GM13976 (cell line): ENCODE results near the gene JARID2.

Experiments
- DNase-seq: peaks from one replicate; pipeline ENCODE4 v3.0.0; 2012; ENCODE audit warnings: low spot score
- CTCF ChIP-seq: IDR thresholded peaks from 2 replicates; pipeline ENCODE4 v1.5.1; 2012; ENCODE audit warnings: borderline replicate concordance, mild to moderate bottlenecking; ENCODE audit not compliant: insufficient read depth; ENCODE audit errors: extremely low read depth, missing control alignments, control extremely low read depth
- in situ Hi-C: fragments of 300-500 bp; cut with MboI; formaldehyde crosslinking; loops from one replicate; pipeline ENCODE4 v1.12.0; 2022; ENCODE audit warnings: low sequenced_read_pairs, mixed read lengths, inconsistent platforms; ENCODE audit not compliant: unreplicated experiment

Gene JARID2

DNA sequence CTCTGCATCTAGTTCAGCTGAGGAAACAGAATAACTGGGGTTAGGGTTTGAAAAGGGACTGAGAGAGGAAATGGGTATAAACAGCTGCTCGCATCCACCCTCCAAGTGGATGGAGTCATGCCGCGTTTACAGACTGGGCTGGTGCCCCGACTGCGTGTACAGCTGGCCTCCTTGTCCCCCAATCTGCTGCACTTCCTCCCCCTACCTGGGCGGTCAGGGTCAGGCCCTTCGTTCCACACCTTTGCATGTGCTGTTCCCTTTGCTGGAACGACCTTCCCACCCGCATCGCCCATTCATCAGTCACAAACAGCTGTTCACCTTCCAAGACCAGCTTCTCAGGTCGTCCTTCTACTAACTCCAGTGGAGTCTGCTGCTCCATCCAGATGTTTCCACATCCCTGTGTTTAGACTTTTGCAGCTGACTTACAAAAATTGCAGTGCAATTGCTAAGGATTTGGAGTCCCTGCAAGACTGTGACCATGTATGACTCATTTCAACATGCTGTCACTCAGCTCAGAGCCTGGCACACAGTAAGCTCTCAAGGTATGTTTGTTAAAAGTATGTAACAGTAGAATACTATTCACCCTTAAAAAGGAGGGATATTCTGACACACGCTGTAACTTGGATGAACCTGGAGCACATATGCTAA lies 287.6 kb downstream of the JARID2 start:
- no peak for TF ChIP-seq CTCF
- DNase-seq = no peak
- in situ Hi-C loops = no loop called here

DNA sequence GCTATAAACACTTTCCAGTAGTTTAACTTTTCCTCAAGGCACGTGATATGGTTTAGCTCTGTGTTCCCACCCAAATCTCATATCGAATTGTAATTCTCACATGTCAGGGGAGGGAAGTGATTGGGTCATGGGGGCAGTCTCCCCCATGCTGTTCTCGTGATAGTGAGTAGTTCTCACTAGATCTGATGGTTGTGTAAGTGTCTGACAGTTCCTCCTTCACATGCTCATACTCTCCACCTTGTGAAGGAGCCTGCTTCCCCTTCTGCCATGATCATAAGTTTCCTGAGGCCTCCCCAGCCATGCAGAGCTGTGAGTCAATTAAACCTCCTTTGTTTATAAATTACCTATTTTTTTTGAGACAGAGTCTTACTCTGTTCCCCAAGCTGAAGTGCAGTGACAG lies 289.1 kb downstream of the JARID2 start:
- in situ Hi-C loops = no loop called here
- DNase-seq = no peak
- TF ChIP-seq CTCF = no peak

DNA sequence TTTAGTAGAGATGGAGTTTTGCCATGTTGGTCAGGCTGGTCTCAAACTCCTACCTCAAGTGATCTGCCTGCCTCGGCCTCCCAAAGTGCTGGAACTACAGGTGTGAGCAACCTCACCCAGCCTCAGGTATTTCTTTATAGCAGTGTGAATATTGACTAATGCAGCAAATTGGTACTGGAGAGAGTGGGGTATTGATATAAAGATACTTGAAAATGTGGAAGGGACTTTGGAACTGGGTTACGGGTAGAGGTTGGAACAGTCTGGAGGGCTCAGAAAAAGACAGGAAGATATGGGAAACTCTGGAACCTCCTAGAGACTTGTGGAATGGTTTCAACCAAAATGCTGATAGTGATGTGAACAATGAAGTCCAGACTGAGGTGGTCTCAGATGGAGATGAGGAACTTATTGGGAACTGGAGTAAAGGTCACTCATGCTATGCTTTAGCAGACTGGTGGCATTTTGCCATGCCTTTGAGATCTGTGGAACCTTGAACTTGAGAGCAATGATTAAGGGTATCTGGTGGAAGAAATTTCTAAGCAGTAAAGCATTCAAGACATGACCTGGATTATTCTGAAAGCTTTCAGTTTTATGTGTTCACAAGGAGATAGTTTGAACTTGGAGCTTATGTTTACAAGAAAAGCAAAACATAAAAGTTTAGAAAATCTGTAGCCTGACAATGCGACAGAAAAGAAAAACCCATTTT lies 289.8 kb downstream of the JARID2 start:
- in situ Hi-C loops = no loop called here

GRCh38 chr6:15536198-15536955 lies 290.5 kb downstream of the JARID2 start:
- no peak for TF ChIP-seq CTCF
- DNase-seq = no peak
- in situ Hi-C loops = no loop called here

More for the DNA sequence above, 289.8 kb downstream of the JARID2 start:
- DNase-seq = no peak
- no peak for TF ChIP-seq CTCF

DNA sequence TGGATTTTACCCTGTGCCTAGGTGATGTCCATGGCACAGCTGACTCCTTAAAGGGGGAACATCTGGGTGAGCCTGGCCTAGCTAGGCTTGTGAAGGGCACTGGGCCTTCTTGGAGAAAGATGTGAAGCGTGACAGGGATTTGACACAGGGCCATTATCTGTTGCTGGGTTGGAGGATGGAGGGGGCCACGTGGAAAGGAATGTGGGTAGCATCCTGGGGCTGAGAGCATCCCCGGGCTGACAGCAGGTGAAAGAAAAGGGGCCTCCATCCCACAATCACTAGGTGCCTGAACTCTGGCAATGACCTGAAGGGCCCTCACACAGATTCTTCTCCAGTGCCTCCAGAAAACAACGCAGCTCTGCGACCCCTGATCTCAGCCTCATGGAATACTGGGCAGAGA lies 292.2 kb downstream of the JARID2 start:
- DNase-seq = no peak
- in situ Hi-C loops = no loop called here
- TF ChIP-seq CTCF = no peak

DNA sequence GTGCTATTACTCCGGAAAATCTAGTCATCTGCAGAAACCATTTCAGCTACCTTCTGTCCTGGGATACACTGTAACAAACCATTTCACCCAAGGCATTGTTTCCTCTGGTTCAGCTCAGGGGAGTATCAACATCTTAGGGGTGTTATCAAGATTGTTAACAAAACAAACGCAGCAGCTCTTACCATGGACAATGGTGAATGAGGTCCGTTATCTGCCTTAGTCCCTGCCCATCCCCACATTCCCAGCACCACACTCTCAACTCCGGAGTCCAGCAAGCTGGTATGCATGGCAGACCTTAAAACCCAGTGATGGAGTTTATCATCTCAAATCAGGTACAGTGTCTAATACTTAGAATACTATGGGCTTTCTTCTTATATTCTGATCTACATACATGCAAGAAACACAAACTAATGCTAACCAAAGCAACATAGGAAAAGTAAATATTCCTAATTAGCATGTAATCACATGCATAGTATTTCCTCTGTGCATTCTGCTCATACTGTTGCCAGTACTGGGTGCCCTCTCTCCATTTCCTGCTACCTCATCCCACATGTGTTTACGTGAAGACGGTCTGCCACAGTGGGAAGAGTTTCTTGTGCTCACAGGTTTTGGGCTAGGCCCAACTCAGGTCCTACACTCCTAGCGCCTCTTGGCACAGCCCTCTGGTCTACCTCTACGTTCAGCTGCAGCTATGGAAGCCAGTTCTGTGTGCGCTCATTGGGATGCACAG lies 293.1 kb downstream of the JARID2 start:
- in situ Hi-C loops = no loop called here
- no peak for TF ChIP-seq CTCF
- DNase-seq = no peak
